Measurements from ENCODE around the gene F3.

The F3 gene

GRCh38 chr1:94486990-94487389, 54.6 kb downstream of the F3 start:
- H3K4me3 ChIP-seq (replicated peaks; ENCODE audit: low read depth, low read length), result no peak overlapping the region
- H3K27me3 ChIP-seq (replicated peaks; ENCODE audit: control insufficient read depth, insufficient read depth, low read length), result no peaks in the 10 kb centered on the region
- DNase-seq (ENCODE audit: extremely low read depth, insufficient read length), result no peak
- no peaks in the 10 kb centered on the region for H3K36me3 ChIP-seq (ENCODE audit: control insufficient read depth, insufficient read depth, low read length)
- TF ChIP-seq CTCF (IDR thresholded peaks at IDR 0.05; ENCODE audit: insufficient read depth, low read length, poor library complexity, severe bottlenecking), result no peak

GRCh38 chr1:94481473-94481933, 60.1 kb downstream of the F3 start:
- no peaks in the 10 kb centered on the region for H3K36me3 ChIP-seq (ENCODE audit: control insufficient read depth, insufficient read depth, low read length)
- TF ChIP-seq CTCF (IDR thresholded peaks at IDR 0.05; ENCODE audit: insufficient read depth, low read length, poor library complexity, severe bottlenecking), result peak; percentile 88
- no peak overlapping the region for H3K4me3 ChIP-seq (replicated peaks; ENCODE audit: low read depth, low read length)
- DNase-seq (ENCODE audit: extremely low read depth, insufficient read length), result peak; percentile 16
- no peaks in the 10 kb centered on the region for H3K27me3 ChIP-seq (replicated peaks; ENCODE audit: control insufficient read depth, insufficient read depth, low read length)

DNA sequence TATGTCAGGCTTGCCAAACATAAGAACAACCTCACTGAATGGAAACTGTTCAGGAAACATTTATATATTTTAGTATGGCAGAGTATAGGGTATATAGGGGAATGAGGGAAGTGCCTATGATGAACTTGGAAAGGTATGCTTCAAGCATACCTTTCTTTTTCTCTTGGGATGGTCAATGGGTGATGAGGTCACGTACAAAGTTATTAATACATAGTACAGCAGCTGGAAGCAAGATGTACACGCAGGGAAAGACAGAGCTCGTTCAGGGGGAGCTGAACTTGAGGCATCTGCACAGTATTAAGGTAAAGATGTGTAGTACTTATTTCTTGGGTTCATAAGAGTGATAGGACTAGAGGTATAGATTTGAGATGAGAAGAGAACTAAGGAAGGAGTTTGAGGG, 61.9 kb downstream of the F3 start:
- no peak for TF ChIP-seq CTCF (IDR thresholded peaks at IDR 0.05; ENCODE audit: insufficient read depth, low read length, poor library complexity, severe bottlenecking)
- no peaks in the 10 kb centered on the region for H3K36me3 ChIP-seq (ENCODE audit: control insufficient read depth, insufficient read depth, low read length)
- DNase-seq (ENCODE audit: extremely low read depth, insufficient read length), result no peak
- H3K4me3 ChIP-seq (replicated peaks; ENCODE audit: low read depth, low read length), result no peak overlapping the region
- no peaks in the 10 kb centered on the region for H3K27me3 ChIP-seq (replicated peaks; ENCODE audit: control insufficient read depth, insufficient read depth, low read length)

Measured in GM06990 (cell line).